ENCODE data around the gene DDX52. TPM values are rescaled to one million over a fixed set of nuclear protein-coding genes. Genes with fewer than 3 reads are reported as not detected.

Gene DDX52
- total RNA-seq, 4 donors from 2014 or later: 13.1 to 16.9 (median 14.7) TPM

DNA sequence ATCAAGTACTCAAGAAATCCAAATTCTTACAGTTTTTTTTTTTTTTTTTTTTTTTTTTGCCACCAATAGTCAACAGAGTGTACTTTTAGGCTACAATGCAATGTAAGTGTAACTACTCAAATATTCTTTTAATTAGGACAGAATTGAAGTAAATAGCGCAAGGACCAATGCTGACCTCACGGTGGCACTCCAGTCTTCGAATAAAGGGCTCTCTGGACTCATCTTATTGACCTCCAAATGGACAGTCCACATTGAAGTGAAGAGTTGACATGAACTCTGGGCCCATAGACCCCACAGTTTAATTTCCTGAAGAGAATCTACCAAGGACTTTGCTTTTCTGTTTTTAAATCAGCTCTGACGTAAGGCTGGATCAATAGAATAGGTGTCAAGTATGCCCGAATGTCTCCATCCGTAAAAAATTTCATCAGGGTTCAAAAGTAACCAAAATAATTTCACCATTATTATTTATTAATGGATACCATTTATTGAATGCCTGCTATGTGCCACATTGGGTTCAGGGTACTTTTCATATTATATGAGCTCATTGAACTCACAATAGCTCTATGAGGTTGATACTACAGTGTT is 7.3 kb upstream of the DDX52 start:
- Histone ChIP-seq H3K27ac (no peak overlapping the region), H3K27me3 (peaks cover 4 to 14% (median 8%) of the 10 kb centered on the region in 3 donors), H3K4me3 (no peak overlapping the region), H3K36me3 (no peaks in the 10 kb centered on the region), H3K9me3 (no peaks in the 10 kb centered on the region), H3K4me1 (no peaks in the 10 kb centered on the region)
- ATAC-seq (no peak), DNase-seq (no peak)
- in situ Hi-C loops (cut with MboI; ENCODE audit: low sequenced_read_pairs in 4 of 4): no loop called here
- intact Hi-C loops (cut with DNase I; ENCODE audit: low total_unique reads): no loop called here
- TF ChIP-seq, protein P1, sequence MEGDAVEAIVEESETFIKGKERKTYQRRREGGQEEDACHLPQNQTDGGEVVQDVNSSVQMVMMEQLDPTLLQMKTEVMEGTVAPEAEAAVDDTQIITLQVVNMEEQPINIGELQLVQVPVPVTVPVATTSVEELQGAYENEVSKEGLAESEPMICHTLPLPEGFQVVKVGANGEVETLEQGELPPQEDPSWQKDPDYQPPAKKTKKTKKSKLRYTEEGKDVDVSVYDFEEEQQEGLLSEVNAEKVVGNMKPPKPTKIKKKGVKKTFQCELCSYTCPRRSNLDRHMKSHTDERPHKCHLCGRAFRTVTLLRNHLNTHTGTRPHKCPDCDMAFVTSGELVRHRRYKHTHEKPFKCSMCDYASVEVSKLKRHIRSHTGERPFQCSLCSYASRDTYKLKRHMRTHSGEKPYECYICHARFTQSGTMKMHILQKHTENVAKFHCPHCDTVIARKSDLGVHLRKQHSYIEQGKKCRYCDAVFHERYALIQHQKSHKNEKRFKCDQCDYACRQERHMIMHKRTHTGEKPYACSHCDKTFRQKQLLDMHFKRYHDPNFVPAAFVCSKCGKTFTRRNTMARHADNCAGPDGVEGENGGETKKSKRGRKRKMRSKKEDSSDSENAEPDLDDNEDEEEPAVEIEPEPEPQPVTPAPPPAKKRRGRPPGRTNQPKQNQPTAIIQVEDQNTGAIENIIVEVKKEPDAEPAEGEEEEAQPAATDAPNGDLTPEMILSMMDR (IDR thresholded peaks at IDR 0.05 in 4 of 5, conservative IDR thresholded peaks at IDR 0.05 in 1 of 5): peak in 1 of 5 experiments; percentile 24
- no peak for TF ChIP-seq POLR2A (IDR thresholded peaks at IDR 0.05)

DNA sequence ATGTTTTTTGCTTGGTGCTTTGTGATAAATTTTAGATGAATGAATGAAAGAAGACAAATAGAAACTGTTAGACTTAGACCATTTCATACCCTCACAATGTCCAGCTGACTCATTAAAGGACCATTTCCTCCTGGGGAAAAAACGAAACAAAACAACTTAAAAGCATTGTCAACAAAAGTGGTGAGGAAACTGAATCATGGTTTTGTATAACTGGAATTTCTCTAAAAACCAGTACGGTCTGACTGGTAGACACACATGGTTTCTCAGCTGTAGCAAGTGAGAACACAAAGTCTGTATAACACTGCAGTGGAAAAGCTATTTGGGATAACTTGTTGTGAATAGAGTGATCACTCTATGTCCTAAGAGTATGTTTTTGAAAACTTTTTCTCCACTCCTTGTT is 5.3 kb upstream of the DDX52 start:
- Histone ChIP-seq H3K27me3 (peaks cover 4 to 14% (median 8%) of the 10 kb centered on the region in 3 donors), H3K27ac (peak overlapping the region in 1 of 4 donors; percentile 47), H3K4me3 (no peak overlapping the region), H3K4me1 (peaks cover 0 to 4% of the 10 kb centered on the region in 2 donors), H3K36me3 (no peaks in the 10 kb centered on the region), H3K9me3 (no peaks in the 10 kb centered on the region)
- DNase-seq: no peak
- no peak for ATAC-seq
- intact Hi-C loops (cut with DNase I; ENCODE audit: low total_unique reads) (no loop called here), in situ Hi-C loops (cut with MboI; ENCODE audit: low sequenced_read_pairs in 4 of 4) (no loop called here)
- TF ChIP-seq, protein P1 (IDR thresholded peaks at IDR 0.05 in 4 of 5, conservative IDR thresholded peaks at IDR 0.05 in 1 of 5): no peak
- no peak for TF ChIP-seq POLR2A (IDR thresholded peaks at IDR 0.05)

DNA sequence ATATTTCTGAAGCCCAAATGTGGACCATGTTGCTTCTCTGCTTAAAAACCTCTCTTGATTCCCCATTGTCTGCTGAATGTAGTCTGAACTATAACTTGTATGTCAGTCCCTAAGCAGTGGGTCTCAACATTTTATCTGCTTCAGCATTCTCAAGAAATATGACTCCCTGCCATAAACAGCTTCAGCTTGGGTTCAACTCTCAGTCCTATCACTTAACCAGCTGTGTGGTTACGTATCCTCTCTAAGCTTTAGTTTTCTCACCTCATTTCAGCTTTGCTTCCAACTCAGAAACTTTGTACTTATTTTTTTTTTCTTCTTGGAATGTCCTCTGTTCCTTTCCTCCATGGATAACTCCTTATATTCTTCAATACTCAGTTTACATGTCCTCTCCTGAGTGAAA is 4.6 kb upstream of the DDX52 start:
- no peak for ATAC-seq
- Histone ChIP-seq H3K4me3 (no peak overlapping the region), H3K27ac (no peak overlapping the region), H3K36me3 (no peaks in the 10 kb centered on the region), H3K4me1 (peaks cover 0 to 6% of the 10 kb centered on the region in 2 donors), H3K27me3 (peaks cover 4 to 14% (median 8%) of the 10 kb centered on the region in 3 donors), H3K9me3 (no peaks in the 10 kb centered on the region)
- in situ Hi-C loops (cut with MboI; ENCODE audit: low sequenced_read_pairs in 4 of 4): no loop called here
- no peak for DNase-seq
- TF ChIP-seq POLR2A (IDR thresholded peaks at IDR 0.05): no peak
- TF ChIP-seq, protein P1 (IDR thresholded peaks at IDR 0.05 in 4 of 5, conservative IDR thresholded peaks at IDR 0.05 in 1 of 5): no peak
- intact Hi-C loops (cut with DNase I; ENCODE audit: low total_unique reads): no loop called here

DNA sequence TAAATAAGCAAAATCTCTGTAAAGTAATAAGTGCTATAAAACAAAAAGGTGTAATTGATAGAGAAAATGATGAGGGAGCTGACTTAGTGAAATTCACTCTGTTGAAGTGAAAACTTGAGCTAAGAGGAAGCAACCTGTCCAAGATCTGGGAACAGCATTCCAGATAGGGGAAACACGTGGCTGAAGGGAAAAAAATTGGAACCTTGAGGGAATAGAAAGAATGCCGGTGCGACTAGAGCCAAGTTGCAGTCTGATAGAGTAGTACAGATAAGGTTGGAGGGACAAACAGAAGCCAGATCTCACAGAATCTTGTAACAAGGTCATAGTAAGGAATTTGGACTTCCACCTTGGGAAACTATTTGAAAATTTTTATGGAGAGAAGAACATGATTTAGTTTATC is 623 bp upstream of the DDX52 start:
- DNase-seq (no peak), ATAC-seq (peak in 1 of 2 donors; percentile 43)
- Histone ChIP-seq H3K4me3 (peak overlapping the region; percentile 78 to 84 (median 78)), H3K27ac (peak overlapping the region; percentile 86 to 90 (median 88)), H3K9me3 (no peaks in the 10 kb centered on the region), H3K36me3 (peaks cover 0 to 7% of the 10 kb centered on the region in 2 donors), H3K27me3 (peaks cover 3 to 14% (median 4%) of the 10 kb centered on the region in 3 donors), H3K4me1 (peaks cover 12 to 21% of the 10 kb centered on the region in 2 donors)
- no peak for TF ChIP-seq POLR2A (IDR thresholded peaks at IDR 0.05)
- TF ChIP-seq, protein P1 (IDR thresholded peaks at IDR 0.05 in 4 of 5, conservative IDR thresholded peaks at IDR 0.05 in 1 of 5): no peak
- intact Hi-C loops (cut with DNase I; ENCODE audit: low total_unique reads) (loop anchor here (2.0 kb wide), 1 partner anchor 35 kb away; the partner anchor contains the start of gene SYNRG), in situ Hi-C loops (cut with MboI; ENCODE audit: low sequenced_read_pairs in 4 of 4) (no loop called here)

Data from gastrocnemius medialis (tissue), 4 donors.